ENCODE results near the gene CHRNB1.

- TF ChIP-seq POLR2A (IDR thresholded peaks at IDR 0.05), result no peak
- TF ChIP-seq CTCF (IDR thresholded peaks at IDR 0.05), result no peak
- TF ChIP-seq POLR2AphosphoS5 (IDR thresholded peaks at IDR 0.05), result no peak
Observed at GRCh38 chr17:7407082-7407481, 37.8 kb upstream of the CHRNB1 start.
